ENCODE measurements around the gene KCNQ4. TPM values are rescaled to one million over a fixed set of nuclear protein-coding genes. Genes with fewer than 3 reads are reported as not detected.
A peak's percentile ranks its signal among the peaks of the same experiment; 100 is the strongest.

Gene KCNQ4
- total RNA-seq, 1 experiment from 2014 or later: not detected

DNA sequence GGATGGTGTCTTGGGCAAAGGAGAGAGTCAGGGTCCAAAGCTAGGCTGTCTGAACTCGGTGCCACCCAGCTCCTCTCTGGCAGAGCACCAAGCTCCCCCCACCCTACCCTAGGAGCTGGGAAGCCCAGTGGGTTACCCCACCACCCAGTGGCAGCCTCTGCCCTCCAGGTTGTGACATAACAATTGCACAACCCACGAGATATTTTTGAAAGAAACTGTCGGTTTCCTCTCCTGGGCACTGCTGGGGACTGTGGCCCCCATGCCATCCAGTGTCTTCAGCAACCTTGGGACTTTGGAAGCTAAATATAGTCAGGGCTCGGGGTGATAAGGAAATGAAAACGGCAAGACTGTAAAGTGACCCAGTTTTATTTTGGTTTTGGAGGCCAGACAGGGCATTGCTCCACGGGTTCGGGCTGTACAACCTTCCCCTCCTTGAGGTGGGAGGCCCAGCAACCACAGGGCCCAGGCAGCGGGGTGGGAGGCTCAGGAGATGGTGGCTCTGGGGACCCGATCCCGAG is 77.2 kb downstream of the KCNQ4 start:
- DNase-seq (ENCODE audit: unreplicated experiment): peak; percentile 41
- Mint-ChIP-seq H3K4me3 (ENCODE audit: unreplicated experiment) (peak overlapping the region; percentile 88), H3K27me3 (ENCODE audit: insufficient read depth, unreplicated experiment) (no peaks in the 10 kb centered on the region), H3K27ac (ENCODE audit: low read depth, unreplicated experiment) (peak overlapping the region; percentile 88), H3K4me1 (ENCODE audit: insufficient read depth, unreplicated experiment) (peaks cover 24% of the 10 kb centered on the region), H3K9me3 (ENCODE audit: unreplicated experiment) (no peaks in the 10 kb centered on the region), H3K36me3 (ENCODE audit: insufficient read depth, unreplicated experiment) (peaks cover 6% of the 10 kb centered on the region)
- ChIA-PET CTCF (interaction anchor here (0.6 to 19.7 kb wide), 6 partner anchors 8 to 98 kb away, joined by 3 to 609 read pairs (median 6); no protein-coding TSS in a partner anchor), POLR2A (interaction anchor here (0.6 to 3.0 kb wide), 13 partner anchors 7 to 447 kb away, joined by 3 to 26 read pairs (median 4); partner anchors contain the start of genes CTPS1 and ZFP69B)
- TF ChIP-seq, protein P1, sequence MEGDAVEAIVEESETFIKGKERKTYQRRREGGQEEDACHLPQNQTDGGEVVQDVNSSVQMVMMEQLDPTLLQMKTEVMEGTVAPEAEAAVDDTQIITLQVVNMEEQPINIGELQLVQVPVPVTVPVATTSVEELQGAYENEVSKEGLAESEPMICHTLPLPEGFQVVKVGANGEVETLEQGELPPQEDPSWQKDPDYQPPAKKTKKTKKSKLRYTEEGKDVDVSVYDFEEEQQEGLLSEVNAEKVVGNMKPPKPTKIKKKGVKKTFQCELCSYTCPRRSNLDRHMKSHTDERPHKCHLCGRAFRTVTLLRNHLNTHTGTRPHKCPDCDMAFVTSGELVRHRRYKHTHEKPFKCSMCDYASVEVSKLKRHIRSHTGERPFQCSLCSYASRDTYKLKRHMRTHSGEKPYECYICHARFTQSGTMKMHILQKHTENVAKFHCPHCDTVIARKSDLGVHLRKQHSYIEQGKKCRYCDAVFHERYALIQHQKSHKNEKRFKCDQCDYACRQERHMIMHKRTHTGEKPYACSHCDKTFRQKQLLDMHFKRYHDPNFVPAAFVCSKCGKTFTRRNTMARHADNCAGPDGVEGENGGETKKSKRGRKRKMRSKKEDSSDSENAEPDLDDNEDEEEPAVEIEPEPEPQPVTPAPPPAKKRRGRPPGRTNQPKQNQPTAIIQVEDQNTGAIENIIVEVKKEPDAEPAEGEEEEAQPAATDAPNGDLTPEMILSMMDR (IDR thresholded peaks at IDR 0.05; ENCODE audit: unreplicated experiment): no peak
- no TSS peak for BruUV-seq (replicated peaks)
- intact Hi-C loops (cut with micrococcal nuclease): no loop called here

DNA sequence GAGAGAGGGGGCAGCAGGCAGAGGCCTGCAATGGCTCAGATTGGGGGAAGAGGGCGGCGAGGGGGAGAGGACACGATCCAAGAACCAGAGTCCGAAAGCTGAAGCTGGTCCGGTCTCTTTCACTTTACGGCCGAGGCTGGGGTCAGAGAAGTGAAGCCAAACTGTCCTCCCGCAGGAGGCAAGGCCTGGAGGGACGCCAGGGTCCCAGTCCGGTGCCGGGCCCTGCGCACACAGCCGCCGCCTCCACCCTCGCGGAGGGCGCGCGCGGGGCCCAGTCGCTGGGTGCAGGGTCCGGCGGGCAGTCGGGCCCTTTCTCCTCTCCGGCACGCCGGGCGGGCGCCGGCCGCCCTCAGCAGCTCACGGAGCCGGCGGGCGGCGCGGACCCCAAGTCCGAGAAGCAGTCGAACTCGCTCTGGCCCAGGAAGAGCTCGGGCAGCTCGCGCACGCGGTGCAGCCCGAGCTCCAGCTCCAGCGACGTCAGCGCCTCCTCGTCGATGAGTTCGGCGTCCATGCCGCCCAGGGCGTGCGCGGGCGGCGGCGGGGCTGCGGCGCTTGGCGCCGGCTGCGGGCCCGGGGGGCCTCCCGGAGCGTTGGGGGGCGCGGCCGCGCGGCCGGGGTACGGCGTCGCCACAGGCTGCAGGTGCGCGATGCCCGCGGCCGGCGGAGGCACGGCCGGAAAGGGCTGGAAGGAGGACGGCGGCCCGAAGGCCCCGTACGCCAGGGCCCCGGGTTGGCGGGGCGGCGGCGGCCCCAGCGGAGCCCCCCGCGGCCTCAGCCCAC is 77.8 kb downstream of the KCNQ4 start:
- Mint-ChIP-seq H3K9me3 (ENCODE audit: unreplicated experiment) (no peaks in the 10 kb centered on the region), H3K36me3 (ENCODE audit: insufficient read depth, unreplicated experiment) (peaks cover 6% of the 10 kb centered on the region), H3K4me3 (ENCODE audit: unreplicated experiment) (peak overlapping the region; percentile 88), H3K4me1 (ENCODE audit: insufficient read depth, unreplicated experiment) (peaks cover 28% of the 10 kb centered on the region), H3K27me3 (ENCODE audit: insufficient read depth, unreplicated experiment) (no peaks in the 10 kb centered on the region), H3K27ac (ENCODE audit: low read depth, unreplicated experiment) (peak overlapping the region; percentile 88)
- TF ChIP-seq, protein P1 (IDR thresholded peaks at IDR 0.05; ENCODE audit: unreplicated experiment): no peak
- ChIA-PET CTCF (interaction anchor here (0.6 to 19.7 kb wide), 5 partner anchors 8 to 86 kb away, joined by 4 to 609 read pairs (median 8); no protein-coding TSS in a partner anchor), POLR2A (interaction anchor here (0.6 to 3.0 kb wide), 21 partner anchors 8 to 447 kb away, joined by 3 to 26 read pairs (median 5); partner anchors contain the start of genes CTPS1 and ZFP69B)
- DNase-seq (ENCODE audit: unreplicated experiment): no peak
- no TSS peak for BruUV-seq (replicated peaks)
- intact Hi-C loops (cut with micrococcal nuclease): loop anchor here (1.0 kb wide), 2 partner anchors 83 to 88 kb away; no protein-coding TSS in a partner anchor

DNA sequence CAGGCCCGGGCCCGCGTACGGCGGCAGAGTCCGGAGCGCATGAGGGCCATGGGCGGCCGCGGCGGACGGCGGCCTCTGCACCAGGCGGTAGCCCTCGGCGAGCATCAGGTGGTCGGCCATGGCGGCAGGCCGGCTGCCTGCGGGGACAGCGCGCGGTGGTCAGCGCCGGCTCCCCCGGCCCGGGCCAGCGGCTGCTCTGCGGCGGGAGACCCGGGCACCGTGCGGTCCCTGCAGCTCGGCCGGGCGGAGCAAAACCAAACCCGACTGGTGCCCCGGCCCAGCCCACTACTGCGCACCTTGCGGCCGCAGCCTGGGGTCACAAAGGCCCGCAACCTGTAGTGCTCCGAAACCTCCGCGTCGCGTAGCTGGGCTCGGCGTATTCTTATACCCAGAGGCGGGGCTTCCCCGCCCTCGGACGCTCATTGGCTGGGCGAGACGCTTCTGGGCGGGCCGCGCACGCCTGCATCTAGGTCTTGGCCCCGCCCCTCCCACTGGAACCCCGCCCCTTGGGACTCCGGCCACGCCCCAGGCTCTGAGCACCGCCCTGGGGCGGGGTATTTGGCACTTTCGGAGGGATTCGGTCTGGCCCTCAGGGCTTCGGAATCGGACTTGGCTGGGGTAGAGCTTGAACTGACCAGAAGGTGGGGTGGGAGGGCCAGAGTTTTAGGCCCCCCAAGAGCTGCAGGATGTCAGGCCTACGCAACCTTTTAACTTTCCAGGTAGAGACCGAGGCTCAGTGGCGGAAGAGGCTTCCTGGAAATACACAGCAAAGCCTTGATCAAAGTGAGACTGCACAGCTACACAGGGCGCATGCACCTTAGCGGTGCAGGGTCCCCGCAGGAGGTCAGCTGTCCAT is 78.6 kb downstream of the KCNQ4 start, which contains the start of gene CITED4:
Gene CITED4, minus strand, starts transcription at position 356 of the 856 bp plus-strand sequence. Its CDS starts 236 bp downstream, at position 120.
- peak; percentile 96 for DNase-seq (ENCODE audit: unreplicated experiment)
- ChIA-PET POLR2A (interaction anchor here (0.6 to 3.0 kb wide), 26 partner anchors 9 to 477 kb away, joined by 3 to 26 read pairs (median 5); partner anchors contain the start of gene CTPS1), CTCF (interaction anchor here (0.7 to 19.7 kb wide), 5 partner anchors 9 to 85 kb away, joined by 3 to 609 read pairs (median 8); no protein-coding TSS in a partner anchor)
- Mint-ChIP-seq H3K27ac (ENCODE audit: low read depth, unreplicated experiment) (peak within 1 kb of the TSS; percentile 88), H3K4me1 (ENCODE audit: insufficient read depth, unreplicated experiment) (peaks cover 30% of the 10 kb centered on the region), H3K36me3 (ENCODE audit: insufficient read depth, unreplicated experiment) (peaks cover 6% of the 10 kb centered on the region), H3K27me3 (ENCODE audit: insufficient read depth, unreplicated experiment) (no peaks in the 10 kb centered on the region), H3K9me3 (ENCODE audit: unreplicated experiment) (no peaks in the 10 kb centered on the region), H3K4me3 (ENCODE audit: unreplicated experiment) (peak within 1 kb of the TSS; percentile 88)
- TSS peak; percentile 82 for BruUV-seq (replicated peaks)
- intact Hi-C loops (cut with micrococcal nuclease): loop anchor here (1.0 kb wide), 2 partner anchors 82 to 87 kb away; no protein-coding TSS in a partner anchor
- TF ChIP-seq, protein P1 (IDR thresholded peaks at IDR 0.05; ENCODE audit: unreplicated experiment): peak; percentile 25

Data from MCF 10A (cell line).